ENCODE data around the gene CLEC3B. TPM values are rescaled to one million over a fixed set of nuclear protein-coding genes. Genes with fewer than 3 reads are reported as not detected.

CLEC3B gene, protein sequence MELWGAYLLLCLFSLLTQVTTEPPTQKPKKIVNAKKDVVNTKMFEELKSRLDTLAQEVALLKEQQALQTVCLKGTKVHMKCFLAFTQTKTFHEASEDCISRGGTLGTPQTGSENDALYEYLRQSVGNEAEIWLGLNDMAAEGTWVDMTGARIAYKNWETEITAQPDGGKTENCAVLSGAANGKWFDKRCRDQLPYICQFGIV
- under 1 TPM; 0.34 to 0.36 TPM for total RNA-seq
- polyA plus RNA-seq (2013, experiment 1 of 2): 1.5 TPM
- polyA plus RNA-seq (2013, experiment 2 of 2): 2.7 TPM
- 0 to 0.55 (median 0.08) reads per million in 172 experiments for total RNA-seq

DNA sequence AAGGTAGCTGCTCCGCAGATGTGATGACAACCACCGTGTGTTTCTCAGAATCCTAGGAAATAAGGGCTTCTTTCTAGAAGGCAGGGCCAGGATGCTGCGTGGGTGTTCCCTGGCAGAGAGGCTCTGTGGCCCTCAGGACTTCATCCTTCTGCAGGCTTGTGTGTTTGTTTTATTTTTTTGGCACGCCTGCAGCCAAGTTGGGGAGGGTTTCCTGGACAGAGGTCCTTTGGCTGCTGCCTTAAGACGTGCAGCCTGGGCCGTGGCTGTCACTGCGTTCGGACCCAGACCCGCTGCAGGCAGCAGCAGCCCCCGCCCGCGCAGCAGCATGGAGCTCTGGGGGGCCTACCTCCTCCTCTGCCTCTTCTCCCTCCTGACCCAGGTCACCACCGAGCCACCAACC lies at the start of gene CLEC3B:
Gene CLEC3B (plus strand): TSS at position 266 of the 400 bp plus-strand sequence. CDS start 60 bp downstream, at position 326.
- peaks cover 11% of the 10 kb centered on the region for H3K4me1 Mint-ChIP-seq (ENCODE audit: low read depth)
- H3K27ac Mint-ChIP-seq: no peak within 1 kb of the TSS
- peaks cover 7% of the 10 kb centered on the region for H3K4me1 ChIP-seq (ENCODE audit: insufficient read depth, low read length)
- no peaks in the 10 kb centered on the region for H3K27me3 ChIP-seq (ENCODE audit: control insufficient read depth in 1 of 2, insufficient read depth in 2 of 2, low read length in 2 of 2)
- CTCF ChIA-PET: no interaction called here
- ATAC-seq (ENCODE audit: poor library complexity) (no peak), DNase-seq (no peak)
- POLR2A ChIA-PET: no interaction called here
- no peak within 1 kb of the TSS for H3K4me3 ChIP-seq (ENCODE audit: low read length)
- H3K27me3 Mint-ChIP-seq: no peaks in the 10 kb centered on the region
- no peak within 1 kb of the TSS for H3K4me3 Mint-ChIP-seq
- H3K9me3 ChIP-seq (ENCODE audit: control insufficient read depth in 1 of 2, insufficient read depth in 1 of 2, low read length in 2 of 2): no peaks in the 10 kb centered on the region
- H3K9me3 Mint-ChIP-seq: no peaks in the 10 kb centered on the region
- no peak within 1 kb of the TSS for H3K27ac ChIP-seq (ENCODE audit: low read depth in 1 of 2, low read length in 2 of 2)
- intact Hi-C loops (cut with DNase I, micrococcal nuclease): no loop called here
- TF ChIP-seq, protein P1, sequence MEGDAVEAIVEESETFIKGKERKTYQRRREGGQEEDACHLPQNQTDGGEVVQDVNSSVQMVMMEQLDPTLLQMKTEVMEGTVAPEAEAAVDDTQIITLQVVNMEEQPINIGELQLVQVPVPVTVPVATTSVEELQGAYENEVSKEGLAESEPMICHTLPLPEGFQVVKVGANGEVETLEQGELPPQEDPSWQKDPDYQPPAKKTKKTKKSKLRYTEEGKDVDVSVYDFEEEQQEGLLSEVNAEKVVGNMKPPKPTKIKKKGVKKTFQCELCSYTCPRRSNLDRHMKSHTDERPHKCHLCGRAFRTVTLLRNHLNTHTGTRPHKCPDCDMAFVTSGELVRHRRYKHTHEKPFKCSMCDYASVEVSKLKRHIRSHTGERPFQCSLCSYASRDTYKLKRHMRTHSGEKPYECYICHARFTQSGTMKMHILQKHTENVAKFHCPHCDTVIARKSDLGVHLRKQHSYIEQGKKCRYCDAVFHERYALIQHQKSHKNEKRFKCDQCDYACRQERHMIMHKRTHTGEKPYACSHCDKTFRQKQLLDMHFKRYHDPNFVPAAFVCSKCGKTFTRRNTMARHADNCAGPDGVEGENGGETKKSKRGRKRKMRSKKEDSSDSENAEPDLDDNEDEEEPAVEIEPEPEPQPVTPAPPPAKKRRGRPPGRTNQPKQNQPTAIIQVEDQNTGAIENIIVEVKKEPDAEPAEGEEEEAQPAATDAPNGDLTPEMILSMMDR (IDR thresholded peaks at IDR 0.05): no peak
- H3K36me3 ChIP-seq (ENCODE audit: insufficient read depth, low read length): no peaks in the 10 kb centered on the region
- no peaks in the 10 kb centered on the region for H3K36me3 Mint-ChIP-seq (ENCODE audit: low read depth)

DNA sequence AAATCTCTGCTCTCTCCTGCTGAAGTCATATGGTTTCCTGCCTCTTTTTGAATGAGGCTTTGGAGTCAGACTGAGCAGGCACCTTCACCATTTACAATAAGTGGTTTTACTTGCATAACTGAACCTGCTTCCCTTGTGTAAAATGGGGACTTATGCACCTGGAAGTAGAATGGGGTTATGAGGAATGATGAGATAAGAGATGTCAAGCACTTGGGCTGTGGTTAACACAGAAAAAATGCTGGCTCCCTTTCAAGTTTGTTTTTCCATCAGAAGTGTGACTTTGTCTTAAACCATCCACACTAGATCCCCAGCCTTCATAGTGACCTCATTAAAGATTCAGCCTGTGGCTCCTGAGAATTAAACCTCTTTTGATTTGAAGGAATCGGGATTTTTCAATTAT lies 44.9 kb upstream of the CLEC3B start:
- peaks cover 69% of the 10 kb centered on the region for H3K4me1 ChIP-seq (ENCODE audit: insufficient read depth, low read length)
- no peaks in the 10 kb centered on the region for H3K36me3 ChIP-seq (ENCODE audit: insufficient read depth, low read length)
- no peaks in the 10 kb centered on the region for H3K9me3 Mint-ChIP-seq
- H3K27ac Mint-ChIP-seq: peak overlapping the region; percentile 4
- ChIA-PET CTCF (no interaction called here), POLR2A (no interaction called here)
- DNase-seq: peak in 2 of 14 experiments; percentile 19 to 24
- peaks cover 81% of the 10 kb centered on the region for H3K4me1 Mint-ChIP-seq (ENCODE audit: low read depth)
- H3K27me3 ChIP-seq (ENCODE audit: control insufficient read depth in 1 of 2, insufficient read depth in 2 of 2, low read length in 2 of 2): no peaks in the 10 kb centered on the region
- peaks cover 11% of the 10 kb centered on the region for H3K36me3 Mint-ChIP-seq (ENCODE audit: low read depth)
- H3K27me3 Mint-ChIP-seq: no peaks in the 10 kb centered on the region
- no peak overlapping the region for H3K27ac ChIP-seq (ENCODE audit: low read depth in 1 of 2, low read length in 2 of 2)
- H3K9me3 ChIP-seq (ENCODE audit: control insufficient read depth in 1 of 2, insufficient read depth in 1 of 2, low read length in 2 of 2): no peaks in the 10 kb centered on the region
- ATAC-seq (ENCODE audit: poor library complexity): peak; percentile 11
- TF ChIP-seq, protein P1 (IDR thresholded peaks at IDR 0.05): no peak
- H3K4me3 ChIP-seq (ENCODE audit: low read length): no peak overlapping the region
- H3K4me3 Mint-ChIP-seq: no peak overlapping the region
- intact Hi-C loops (cut with DNase I, micrococcal nuclease): no loop called here

DNA sequence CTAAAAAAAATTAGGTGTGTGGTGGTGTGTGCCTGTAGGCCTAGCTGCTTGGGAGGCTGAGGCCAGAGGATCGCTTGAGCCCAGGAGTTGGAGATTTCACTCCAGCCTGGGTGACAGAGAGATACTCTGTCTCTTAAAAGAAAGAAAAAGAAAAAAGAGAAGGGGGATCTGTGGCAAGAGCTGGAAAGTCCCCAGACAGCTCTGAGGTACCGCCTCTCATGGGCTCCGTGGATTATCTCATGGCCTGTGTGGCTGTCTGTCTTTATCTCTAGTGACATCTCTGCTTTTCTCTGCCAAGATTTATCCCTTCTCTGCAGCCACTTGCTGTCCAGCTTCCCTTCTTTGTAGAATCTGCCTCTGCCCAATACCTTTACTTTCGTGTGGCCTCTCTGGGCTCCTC lies 44.4 kb upstream of the CLEC3B start:
- peaks cover 76% of the 10 kb centered on the region for H3K4me1 Mint-ChIP-seq (ENCODE audit: low read depth)
- Histone ChIP-seq H3K9me3 (ENCODE audit: control insufficient read depth in 1 of 2, insufficient read depth in 1 of 2, low read length in 2 of 2) (no peaks in the 10 kb centered on the region), H3K27ac (ENCODE audit: low read depth in 1 of 2, low read length in 2 of 2) (no peak overlapping the region), H3K4me1 (ENCODE audit: insufficient read depth, low read length) (peaks cover 64% of the 10 kb centered on the region), H3K4me3 (ENCODE audit: low read length) (no peak overlapping the region), H3K36me3 (ENCODE audit: insufficient read depth, low read length) (no peaks in the 10 kb centered on the region), H3K27me3 (ENCODE audit: control insufficient read depth in 1 of 2, insufficient read depth in 2 of 2, low read length in 2 of 2) (no peaks in the 10 kb centered on the region)
- ATAC-seq (ENCODE audit: poor library complexity) (peak; percentile 82), DNase-seq (peak in 3 of 14 experiments; percentile 15 to 67 (median 64))
- H3K27ac Mint-ChIP-seq: peak overlapping the region; percentile 4
- CTCF ChIA-PET: interaction anchor here (0.7 kb wide), 1 partner anchor 11 kb away, joined by 3 read pairs; no protein-coding TSS in a partner anchor
- peak overlapping the region; percentile 1 for H3K4me3 Mint-ChIP-seq
- no peaks in the 10 kb centered on the region for H3K27me3 Mint-ChIP-seq
- intact Hi-C loops (cut with DNase I, micrococcal nuclease): no loop called here
- POLR2A ChIA-PET: no interaction called here
- H3K36me3 Mint-ChIP-seq (ENCODE audit: low read depth): peaks cover 8% of the 10 kb centered on the region
- H3K9me3 Mint-ChIP-seq: no peaks in the 10 kb centered on the region
- TF ChIP-seq, protein P1 (IDR thresholded peaks at IDR 0.05): no peak
